Renal cortex interstitium (tissue), 11 donors: ENCODE measurements around the gene PAPSS2. TPM values are rescaled to one million over a fixed set of nuclear protein-coding genes. Genes with fewer than 3 reads are reported as not detected.

Experiments used
- DNase-seq, 11 donors: peaks; one replicate each; pipeline ENCODE4 v3.0.0-alpha.2; 2013; ENCODE audit warnings: low read depth in 9 of 11, low spot score in 4 of 11; ENCODE audit errors: extremely low read depth in 1 of 11
- polyA plus RNA-seq, 3 donors: library from polyadenylated mRNA; unstranded; fragments of 120-200 nt; gene quantifications; one replicate each; pipeline ENCODE4 v1.2.1, GENCODE V29; 2013; ENCODE audit not compliant: insufficient read length in 3 of 3

Gene PAPSS2
- polyA plus RNA-seq, 3 donors = 26.8 to 44.7 (median 33.4) TPM

GRCh38 chr10:87760195-87760905 lies 100.7 kb downstream of the PAPSS2 start:
- DNase-seq = no peak

DNA sequence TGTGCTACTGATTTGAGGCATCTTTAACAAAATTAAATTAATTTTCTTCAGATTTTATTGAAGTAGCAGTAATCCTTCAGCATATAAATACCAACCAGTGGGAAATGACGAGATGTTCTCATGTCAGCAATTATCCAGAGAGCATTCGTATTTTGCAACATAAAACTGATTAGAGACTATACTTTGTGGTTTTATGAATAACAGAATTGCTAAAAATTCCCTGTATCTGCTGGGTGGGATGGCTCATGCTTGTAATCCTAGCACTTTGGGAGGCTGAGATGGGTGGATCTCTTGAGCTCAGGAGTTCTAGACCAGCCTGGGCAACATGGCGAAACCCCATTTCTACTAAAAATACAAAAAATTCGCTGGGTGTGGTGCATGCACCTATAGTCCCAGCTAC lies 101.5 kb downstream of the PAPSS2 start:
- no peak for DNase-seq

- no peak for DNase-seq
Observed at GRCh38 chr10:87761892-87762291, 102.2 kb downstream of the PAPSS2 start.

GRCh38 chr10:87763086-87763861 lies 103.6 kb downstream of the PAPSS2 start:
- DNase-seq = no peak

DNA sequence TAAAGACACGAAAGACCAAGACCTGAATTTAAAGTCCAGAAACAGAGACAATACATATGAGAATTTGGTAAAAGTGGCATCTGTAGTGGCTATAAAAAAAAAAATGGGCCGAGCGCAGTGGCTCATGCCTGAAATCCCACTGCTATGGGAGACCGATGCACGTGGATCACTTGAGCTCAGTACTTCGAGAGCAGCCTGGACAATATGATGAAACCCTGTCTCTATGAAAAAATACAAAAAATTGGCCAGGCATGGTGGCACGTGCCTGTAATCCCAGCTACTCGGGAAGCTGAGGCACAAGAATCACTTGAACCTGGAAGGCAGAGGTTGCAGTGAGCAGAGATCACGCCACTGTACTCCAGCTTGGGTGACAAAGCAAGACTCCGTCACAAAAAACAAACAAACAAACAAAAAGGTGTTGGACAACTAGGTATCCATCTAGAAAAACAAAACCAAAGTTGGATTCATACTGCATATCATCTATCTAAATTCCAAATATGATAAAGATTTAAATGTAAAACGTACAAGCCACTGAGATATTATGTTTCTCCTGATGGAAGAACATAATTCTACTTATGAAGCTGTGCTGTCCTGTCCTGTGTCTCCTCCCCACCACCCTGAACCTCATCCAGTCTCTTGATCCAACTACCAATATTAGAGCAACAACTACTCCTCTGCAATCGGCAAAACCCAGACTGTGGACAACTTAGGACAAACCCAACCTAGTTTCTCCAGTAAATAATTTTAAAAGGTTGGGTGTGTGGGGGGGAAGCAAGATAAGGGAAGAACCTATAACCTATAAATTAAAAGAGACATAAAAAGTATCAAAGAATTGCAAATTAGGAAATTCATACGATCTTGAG lies 104.6 kb downstream of the PAPSS2 start:
- DNase-seq = no peak

- no peak for DNase-seq
Observed at GRCh38 chr10:87765666-87766376, 106.1 kb downstream of the PAPSS2 start.

- DNase-seq = no peak
Observed at GRCh38 chr10:87767253-87767652, 107.6 kb downstream of the PAPSS2 start.

DNA sequence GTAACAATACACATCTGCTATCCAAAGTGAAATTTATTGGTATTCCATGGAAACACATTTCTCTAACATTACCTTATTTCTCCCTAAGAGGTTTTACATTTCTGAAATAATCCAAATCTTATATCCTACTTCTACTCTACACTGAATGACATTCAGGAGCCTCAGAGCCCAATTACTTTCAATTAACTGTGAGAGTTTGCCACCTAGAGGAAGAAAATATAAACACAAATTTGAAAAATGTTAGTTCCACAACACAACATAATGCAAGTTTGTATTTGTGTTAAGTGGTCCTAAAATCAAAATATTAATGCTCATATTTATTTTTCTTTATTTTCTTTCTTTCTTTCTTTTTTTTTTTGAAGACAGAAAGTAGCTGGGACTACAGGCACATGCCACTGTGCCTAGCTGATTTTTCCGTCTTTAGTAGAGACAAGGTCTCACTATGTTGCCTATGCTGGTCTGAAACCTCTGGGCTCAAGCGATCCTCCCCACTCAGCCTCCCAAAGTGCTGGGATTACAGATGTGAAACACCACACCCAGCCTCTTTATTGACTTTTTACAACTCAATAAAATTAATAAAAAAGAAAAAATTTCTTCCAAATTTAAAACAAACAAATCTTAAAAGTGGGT lies 112.3 kb downstream of the PAPSS2 start:
- DNase-seq = peak in 3 of 11 donors; percentile 7 to 33 (median 24)

DNA sequence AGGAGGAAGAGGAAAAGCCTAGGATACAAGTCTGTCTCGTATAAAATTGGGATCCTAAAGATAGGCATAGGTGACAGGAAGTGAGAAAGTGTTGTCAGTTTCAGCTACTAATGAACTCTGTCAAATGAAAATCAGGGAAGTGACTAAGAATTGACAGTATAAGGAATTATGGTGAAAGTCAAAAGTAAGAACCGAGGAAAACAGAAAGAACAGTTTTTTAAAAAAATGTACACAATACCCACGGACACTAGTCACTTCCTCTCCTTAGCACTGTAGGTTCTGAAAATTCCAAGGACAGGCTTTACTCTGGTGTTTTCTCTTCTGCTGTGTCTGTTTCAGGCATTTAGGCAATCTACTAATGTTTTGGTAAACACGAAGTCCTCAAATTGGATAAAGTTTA lies 116.1 kb downstream of the PAPSS2 start:
- no peak for DNase-seq

DNA sequence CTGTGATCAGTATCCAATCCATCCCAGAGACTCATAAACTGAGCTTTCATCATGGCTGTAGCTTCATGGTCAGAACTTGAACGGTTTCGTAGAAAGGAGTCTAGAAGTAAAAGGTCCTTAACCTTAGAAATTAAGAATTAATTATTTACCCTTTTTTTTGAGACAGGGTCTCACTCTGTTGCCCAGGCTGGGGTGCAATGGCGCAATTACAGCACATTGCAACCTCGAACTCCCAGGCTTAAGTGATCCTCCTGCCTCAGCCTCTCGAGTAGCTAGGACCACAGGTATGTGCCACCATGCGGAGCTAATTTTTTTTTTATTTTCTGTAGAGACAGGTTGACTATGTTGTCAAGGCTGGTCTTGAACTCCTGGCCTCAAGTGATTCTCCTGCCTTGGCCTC lies 116.7 kb downstream of the PAPSS2 start:
- no peak for DNase-seq

DNA sequence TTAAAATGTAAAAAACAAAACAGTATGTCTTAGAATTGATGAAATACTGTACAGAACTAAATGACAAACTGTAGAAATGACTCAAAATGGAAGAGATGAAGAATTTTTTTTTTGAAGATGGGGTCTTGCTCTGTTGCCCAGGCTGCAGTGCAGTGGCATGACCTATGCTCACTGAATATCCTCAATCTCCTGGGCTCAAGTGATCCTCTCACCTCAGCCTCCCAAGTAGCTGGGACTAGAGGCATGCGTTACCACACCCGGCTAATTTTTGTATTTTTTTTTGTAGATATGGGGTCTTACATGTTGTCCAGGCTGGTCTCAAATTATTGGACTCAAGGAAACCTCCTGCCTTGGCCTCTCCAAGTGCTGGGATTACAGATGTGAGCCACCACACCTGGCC lies 121.9 kb downstream of the PAPSS2 start:
- no peak for DNase-seq

- no peak for DNase-seq
Observed at GRCh38 chr10:87782721-87783120, 123.0 kb downstream of the PAPSS2 start.

GRCh38 chr10:87786421-87786820 lies 126.7 kb downstream of the PAPSS2 start:
- no peak for DNase-seq

DNA sequence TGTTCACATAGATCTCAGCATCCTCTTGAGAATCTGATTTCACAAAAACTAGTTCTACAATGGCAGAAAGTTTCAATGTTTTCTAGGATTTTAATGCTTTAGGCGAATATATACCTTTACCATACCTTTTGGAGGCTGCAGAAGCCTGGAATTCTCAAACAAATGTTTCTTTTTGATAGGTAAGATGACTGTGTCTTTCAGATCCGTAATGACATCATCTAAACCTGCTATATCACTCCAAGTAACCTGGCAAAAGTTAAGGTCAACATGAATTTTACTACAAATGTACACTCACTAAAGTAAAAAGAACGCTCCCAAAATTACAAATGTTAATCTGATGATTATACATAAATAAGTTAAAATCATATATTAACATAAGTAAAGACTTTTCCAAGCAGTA lies 130.5 kb downstream of the PAPSS2 start:
- no peak for DNase-seq

DNA sequence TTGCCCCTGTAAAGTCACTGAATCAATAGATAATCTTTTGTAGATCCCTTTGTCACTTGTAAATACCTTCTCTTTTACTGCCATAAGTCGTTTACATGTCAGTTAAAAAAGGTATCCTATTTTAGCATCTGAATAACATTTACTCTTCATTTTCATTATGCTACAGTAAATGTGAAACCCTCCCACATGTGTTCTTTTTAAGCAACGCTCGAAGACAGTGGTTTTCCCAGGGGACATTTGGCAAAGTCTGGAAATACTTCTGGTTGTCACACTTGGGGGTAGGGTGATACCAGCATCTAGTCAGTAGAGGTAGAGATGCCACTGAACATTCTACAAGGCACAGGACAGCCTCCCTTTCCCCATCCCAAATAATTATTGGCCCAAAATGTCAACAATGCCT lies 134.6 kb downstream of the PAPSS2 start:
- no peak for DNase-seq
